PC-9 (cell line): ENCODE results near the gene PI4K2A.

Source experiments
- CTCF ChIP-seq: fragments of 200-600 bp; sonication (generic); conservative IDR thresholded peaks from 2 replicates; pipeline ENCODE4 v1.6.1; 2017; ENCODE audit warnings: mixed run types, antibody characterized with exemption, mild to moderate bottlenecking, moderate library complexity
- EZH2 ChIP-seq: fragments of 200-600 bp; sonication (generic); IDR thresholded peaks from 2 replicates; pipeline ENCODE4 v1.8.0; 2017; ENCODE audit warnings: antibody characterized with exemption, low read depth

GRCh38 chr10:97598407-97599271 is 41.8 kb upstream of the PI4K2A start:
- TF ChIP-seq CTCF (no peak), EZH2 (no peak)
